Measurements from ENCODE around the gene KIAA0232.

KIAA0232 gene

DNA sequence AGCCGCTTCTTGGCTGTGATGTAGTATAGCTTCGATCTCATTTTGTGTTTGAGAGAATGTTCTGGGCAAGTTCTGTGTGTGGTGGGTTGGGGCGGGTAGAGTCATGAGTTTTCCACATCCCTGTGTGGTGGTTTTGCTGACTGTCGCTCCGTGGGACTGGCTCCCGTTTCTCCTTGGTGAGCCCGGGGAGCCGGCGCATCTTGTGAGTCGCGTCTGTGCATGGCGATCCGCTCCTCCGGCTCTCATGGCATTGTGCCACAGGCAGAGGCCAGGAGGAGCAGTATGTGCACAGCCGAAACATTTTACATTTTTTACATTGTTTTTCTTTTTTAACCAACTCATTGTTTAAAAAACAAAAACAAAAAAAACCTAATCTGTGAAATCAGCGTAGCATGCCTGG, 99.4 kb downstream of the KIAA0232 start:
- no peak overlapping the region for H3K4me3 ChIP-seq (ENCODE audit: low read length)
- DNase-seq (ENCODE audit: low read depth): no peak
- TF ChIP-seq, protein P1, sequence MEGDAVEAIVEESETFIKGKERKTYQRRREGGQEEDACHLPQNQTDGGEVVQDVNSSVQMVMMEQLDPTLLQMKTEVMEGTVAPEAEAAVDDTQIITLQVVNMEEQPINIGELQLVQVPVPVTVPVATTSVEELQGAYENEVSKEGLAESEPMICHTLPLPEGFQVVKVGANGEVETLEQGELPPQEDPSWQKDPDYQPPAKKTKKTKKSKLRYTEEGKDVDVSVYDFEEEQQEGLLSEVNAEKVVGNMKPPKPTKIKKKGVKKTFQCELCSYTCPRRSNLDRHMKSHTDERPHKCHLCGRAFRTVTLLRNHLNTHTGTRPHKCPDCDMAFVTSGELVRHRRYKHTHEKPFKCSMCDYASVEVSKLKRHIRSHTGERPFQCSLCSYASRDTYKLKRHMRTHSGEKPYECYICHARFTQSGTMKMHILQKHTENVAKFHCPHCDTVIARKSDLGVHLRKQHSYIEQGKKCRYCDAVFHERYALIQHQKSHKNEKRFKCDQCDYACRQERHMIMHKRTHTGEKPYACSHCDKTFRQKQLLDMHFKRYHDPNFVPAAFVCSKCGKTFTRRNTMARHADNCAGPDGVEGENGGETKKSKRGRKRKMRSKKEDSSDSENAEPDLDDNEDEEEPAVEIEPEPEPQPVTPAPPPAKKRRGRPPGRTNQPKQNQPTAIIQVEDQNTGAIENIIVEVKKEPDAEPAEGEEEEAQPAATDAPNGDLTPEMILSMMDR (IDR thresholded peaks at IDR 0.05; ENCODE audit: insufficient read depth, low read depth, low read length, missing control alignments): no peak

DNA sequence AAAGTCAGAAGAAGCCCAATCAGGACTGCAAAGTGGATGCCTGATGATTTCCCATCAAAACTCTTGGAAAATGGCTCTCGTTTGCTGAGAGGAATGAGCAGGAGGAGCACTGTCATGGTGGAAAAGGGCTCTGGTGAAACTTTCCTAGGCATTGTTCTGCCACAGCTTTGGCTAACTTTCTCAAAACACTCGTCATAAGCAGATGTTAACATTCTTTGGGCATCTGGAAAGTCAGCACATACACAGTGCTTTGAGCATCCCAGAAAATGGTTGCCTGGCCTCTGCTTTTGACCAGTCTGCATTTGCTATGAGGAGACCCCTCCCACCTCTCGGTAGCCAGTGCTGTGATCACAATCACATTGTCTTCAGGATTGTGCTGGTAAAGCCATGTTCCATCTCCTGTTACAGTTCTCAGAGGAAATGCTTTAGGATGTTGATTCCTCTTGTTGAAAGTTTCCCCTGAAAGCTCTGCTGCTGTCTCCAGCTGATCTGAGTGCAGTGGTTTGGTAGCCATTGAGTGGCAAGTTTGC, 101.9 kb downstream of the KIAA0232 start:
- H3K4me3 ChIP-seq (ENCODE audit: low read length): no peak overlapping the region
- TF ChIP-seq, protein P1 (IDR thresholded peaks at IDR 0.05; ENCODE audit: insufficient read depth, low read depth, low read length, missing control alignments): no peak
- no peak for DNase-seq (ENCODE audit: low read depth)

DNA sequence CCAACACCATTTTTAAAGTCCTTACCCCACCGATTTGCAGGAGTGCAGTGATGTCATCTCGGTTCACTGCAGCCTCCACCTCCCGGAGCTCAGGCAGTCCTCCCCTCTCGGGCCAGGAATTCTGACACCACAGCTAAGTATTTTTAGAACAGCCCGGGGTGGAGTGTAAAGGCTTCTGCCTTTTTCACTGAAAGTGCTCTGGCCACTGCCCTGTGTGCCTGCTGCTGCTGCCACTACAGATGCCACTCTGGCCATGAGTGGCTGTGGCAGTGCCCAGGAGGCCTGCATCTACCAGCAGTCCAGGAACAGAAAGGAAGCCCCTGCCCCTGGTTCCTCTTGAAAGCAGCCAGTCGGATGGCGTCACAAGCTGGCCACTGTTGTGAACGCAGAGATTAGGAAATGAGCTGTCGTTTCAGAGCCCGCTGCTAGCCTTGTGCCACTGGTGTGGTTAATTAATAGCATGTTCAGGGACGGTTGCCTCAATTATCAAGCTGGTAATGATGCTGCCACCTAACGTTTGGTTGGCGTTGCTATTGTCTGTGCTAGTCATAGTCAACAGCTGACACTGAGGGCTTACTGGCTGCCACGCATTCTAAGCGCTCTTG, 103.5 kb downstream of the KIAA0232 start:
- peak; percentile 47 for DNase-seq (ENCODE audit: low read depth)
- H3K4me3 ChIP-seq (ENCODE audit: low read length): no peak overlapping the region
- TF ChIP-seq, protein P1 (IDR thresholded peaks at IDR 0.05; ENCODE audit: insufficient read depth, low read depth, low read length, missing control alignments): peak; percentile 47

DNA sequence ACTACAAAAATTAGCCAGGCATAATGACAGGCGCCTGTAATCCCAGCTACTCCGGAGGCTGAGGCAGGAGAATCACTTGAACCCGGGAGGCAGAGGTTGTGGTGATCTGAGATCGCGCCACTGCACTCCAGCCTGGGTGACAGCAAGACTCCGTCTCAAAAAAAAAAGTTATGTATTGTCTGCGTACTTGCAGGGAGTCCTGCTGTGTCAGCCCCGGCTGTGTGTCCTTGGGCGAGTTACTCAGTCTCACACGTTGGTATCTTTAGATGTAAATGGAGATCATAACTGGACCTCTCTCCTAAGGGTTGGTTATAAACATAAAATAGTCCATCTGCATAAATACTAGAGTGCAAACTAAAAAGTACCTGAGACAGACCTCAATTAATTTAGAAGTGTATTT, 104.4 kb downstream of the KIAA0232 start:
- H3K4me3 ChIP-seq (ENCODE audit: low read length): no peak overlapping the region
- DNase-seq (ENCODE audit: low read depth): no peak
- TF ChIP-seq, protein P1 (IDR thresholded peaks at IDR 0.05; ENCODE audit: insufficient read depth, low read depth, low read length, missing control alignments): no peak

DNA sequence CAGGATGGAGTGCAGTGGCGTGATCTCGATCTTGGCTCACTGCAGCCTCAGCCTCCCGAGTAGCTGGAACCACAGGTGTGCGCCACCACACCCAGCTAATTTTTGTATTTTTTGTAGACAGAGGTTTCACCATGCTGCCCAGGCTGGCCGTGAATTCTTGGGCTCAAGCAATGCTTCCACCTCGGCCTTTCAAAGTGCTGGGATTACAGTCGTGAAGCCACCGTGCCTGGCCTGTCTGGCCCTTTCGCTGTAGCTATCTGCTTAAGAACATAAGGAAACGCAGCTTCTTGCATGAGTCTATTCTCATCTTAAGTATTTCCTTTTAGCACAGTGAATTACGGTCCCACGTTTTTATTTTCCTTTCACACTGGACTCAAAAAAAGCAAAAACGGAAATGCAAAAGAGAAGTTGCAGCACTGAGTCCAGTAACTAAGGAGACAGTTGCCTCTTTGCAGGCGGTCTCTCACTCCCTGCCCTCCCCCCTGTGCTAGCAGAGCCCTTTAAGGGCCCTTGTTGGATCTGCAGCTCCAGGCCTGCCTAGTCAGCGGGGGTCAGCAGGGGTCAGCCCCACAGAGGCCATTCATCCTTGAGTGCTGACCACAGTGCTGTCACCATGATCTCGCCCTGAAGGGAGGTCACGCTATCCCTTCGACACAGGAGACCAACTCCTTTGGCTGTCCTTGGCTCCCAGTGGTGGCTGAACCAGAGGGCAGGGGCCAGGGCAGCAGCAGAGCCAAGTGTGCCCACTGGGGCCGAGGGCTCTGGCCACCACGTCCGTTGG, 105.3 kb downstream of the KIAA0232 start:
- TF ChIP-seq, protein P1 (IDR thresholded peaks at IDR 0.05; ENCODE audit: insufficient read depth, low read depth, low read length, missing control alignments): no peak
- no peak for DNase-seq (ENCODE audit: low read depth)
- H3K4me3 ChIP-seq (ENCODE audit: low read length): no peak overlapping the region

DNA sequence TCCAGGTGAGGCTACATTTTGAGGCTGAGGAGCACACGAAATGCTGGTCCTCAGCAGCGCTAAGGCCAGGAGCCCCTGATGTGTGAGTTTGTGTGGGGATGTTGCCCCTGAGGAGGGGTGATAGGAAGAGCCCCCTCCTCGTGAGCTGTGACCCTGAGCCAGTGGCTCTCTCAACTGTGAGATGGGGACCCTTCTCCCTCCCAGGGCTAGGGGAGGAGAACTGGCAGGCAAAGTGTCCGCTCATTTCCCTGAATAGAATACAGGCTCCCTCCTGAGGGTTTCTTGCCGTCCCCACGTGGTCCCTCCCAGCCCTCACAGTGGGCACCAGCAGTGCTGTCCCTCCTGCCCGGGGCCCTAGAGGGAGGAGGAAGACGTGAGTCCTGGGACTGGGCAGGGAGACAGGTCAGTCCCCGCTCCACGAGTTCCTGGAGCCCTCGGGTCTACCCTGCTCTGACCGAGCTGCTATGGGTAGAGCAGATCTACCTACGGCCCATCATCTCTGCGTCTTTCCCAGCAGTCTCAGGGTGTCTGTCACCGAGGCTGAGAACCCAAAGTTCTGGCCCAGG, 106.1 kb downstream of the KIAA0232 start:
- DNase-seq (ENCODE audit: low read depth): no peak
- TF ChIP-seq, protein P1 (IDR thresholded peaks at IDR 0.05; ENCODE audit: insufficient read depth, low read depth, low read length, missing control alignments): no peak
- H3K4me3 ChIP-seq (ENCODE audit: low read length): no peak overlapping the region

Data from epithelial cell of esophagus (primary cell).